Effector memory CD8-positive, alpha-beta T cell (primary cell): ENCODE results near the gene SSC5D.
A peak's percentile ranks its signal among the peaks of the same experiment; 100 is the strongest.

Experiments used
- ATAC-seq: fragments of 150-1000 bp; cut with Tn5 transposase; replicated peaks from 2 replicates; pipeline ENCODE4 v1.10.0; 2021; ENCODE audit warnings: mild to moderate bottlenecking, moderate library complexity
- DNase-seq, 3 experiments: peaks; one replicate each; pipeline ENCODE4 v3.0.0; 2021
- H3K27ac Mint-ChIP-seq, 2 donors: one replicate each; pipeline ENCODE4 v1.8.0; 2022; ENCODE audit warnings: mild to moderate bottlenecking in 2 of 2, mixed read lengths in 2 of 2, moderate library complexity in 2 of 2
- H3K27me3 Mint-ChIP-seq, 2 donors: one replicate each; pipeline ENCODE4 v1.8.0; 2022; ENCODE audit warnings: mixed read lengths in 2 of 2
- H3K36me3 Mint-ChIP-seq: one replicate; pipeline ENCODE4 v1.8.0; 2022; ENCODE audit warnings: mild to moderate bottlenecking, moderate library complexity, mixed read lengths; ENCODE audit not compliant: insufficient read depth
- H3K4me1 Mint-ChIP-seq, 2 donors: one replicate each; pipeline ENCODE4 v1.8.0; 2022; ENCODE audit warnings: low read depth in 2 of 2, mixed read lengths in 2 of 2
- H3K4me3 Mint-ChIP-seq, 2 donors: one replicate each; pipeline ENCODE4 v1.8.0; 2022; ENCODE audit warnings: mild to moderate bottlenecking in 2 of 2, mixed read lengths in 2 of 2, moderate library complexity in 2 of 2
- H3K9me3 Mint-ChIP-seq, 2 donors: one replicate each; pipeline ENCODE4 v1.8.0; 2022; ENCODE audit warnings: mixed read lengths in 2 of 2

The SSC5D gene

DNA sequence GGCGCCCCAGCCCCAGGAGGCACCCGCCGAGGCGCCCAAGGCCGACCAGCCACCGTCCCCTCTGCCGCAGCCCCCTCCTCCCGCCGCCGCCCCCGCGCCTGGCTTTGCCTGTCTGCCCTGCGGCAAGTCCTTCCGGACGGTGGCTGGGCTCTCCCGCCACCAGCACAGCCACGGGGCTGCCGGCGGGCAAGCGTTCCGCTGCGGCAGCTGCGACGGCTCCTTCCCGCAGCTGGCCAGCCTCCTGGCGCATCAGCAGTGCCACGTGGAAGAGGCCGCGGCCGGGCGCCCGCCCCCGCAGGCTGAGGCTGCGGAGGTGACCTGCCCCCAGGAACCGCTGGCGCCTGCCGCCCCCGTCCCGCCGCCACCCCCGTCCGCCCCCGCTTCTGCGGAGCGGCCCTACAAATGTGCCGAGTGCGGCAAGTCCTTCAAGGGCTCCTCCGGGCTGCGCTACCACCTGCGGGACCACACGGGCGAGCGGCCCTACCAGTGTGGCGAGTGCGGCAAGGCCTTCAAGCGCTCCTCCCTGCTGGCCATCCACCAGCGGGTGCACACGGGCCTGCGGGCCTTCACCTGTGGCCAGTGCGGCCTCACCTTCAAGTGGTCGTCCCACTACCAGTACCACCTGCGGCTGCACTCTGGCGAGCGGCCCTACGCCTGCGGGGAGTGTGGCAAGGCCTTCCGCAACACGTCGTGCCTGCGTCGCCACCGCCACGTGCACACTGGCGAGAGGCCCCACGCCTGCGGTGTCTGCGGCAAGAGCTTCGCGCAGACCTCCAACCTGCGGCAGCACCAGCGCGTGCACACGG, 5.9 kb upstream of the SSC5D start:
- no peaks in the 10 kb centered on the region for H3K9me3 Mint-ChIP-seq
- H3K27me3 Mint-ChIP-seq, result no peaks in the 10 kb centered on the region
- H3K36me3 Mint-ChIP-seq, result peaks cover 55% of the 10 kb centered on the region
- no peak for DNase-seq
- H3K4me1 Mint-ChIP-seq, result peaks cover 28 to 33% of the 10 kb centered on the region in 2 donors
- H3K4me3 Mint-ChIP-seq, result no peak overlapping the region
- no peak for ATAC-seq
- H3K27ac Mint-ChIP-seq, result no peak overlapping the region

DNA sequence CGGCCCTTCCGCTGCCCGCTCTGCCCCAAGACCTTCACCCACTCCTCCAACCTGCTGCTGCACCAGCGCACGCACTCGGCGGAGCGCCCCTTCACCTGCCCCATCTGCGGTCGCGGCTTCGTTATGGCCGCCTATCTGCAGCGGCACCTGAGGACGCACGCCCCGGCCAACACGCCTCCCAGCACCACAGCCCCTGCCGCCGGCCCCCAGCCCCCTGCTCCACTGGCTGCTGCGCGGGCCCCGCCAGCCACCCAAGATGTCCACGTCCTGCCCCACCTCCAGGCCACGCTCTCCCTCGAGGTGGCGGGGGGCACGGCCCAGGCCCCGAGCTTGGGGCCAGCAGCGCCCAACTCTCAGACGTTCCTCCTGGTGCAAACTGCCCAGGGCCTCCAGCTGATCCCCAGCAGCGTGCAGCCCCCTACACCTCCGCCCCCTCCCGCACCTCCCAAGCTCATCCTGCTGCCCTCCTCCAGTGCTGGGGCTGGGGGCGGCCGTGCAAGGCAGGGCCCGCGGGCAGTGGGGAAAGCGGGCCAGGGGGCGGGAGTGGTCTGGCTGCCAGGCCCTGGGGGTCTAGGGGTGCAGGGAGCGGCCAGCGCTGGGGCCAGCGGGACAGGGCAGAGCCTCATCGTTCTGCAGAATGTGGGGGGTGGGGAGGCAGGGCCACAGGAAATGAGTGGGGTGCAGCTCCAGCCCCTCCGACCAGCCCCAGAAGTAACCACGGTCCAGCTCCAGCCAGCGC, 5.1 kb upstream of the SSC5D start:
- Mint-ChIP-seq H3K27ac (no peak overlapping the region), H3K27me3 (no peaks in the 10 kb centered on the region), H3K4me1 (peaks cover 23 to 27% of the 10 kb centered on the region in 2 donors), H3K9me3 (no peaks in the 10 kb centered on the region), H3K4me3 (peak overlapping the region in 1 of 2 donors; percentile 17), H3K36me3 (peaks cover 56% of the 10 kb centered on the region)
- ATAC-seq (no peak), DNase-seq (no peak)

DNA sequence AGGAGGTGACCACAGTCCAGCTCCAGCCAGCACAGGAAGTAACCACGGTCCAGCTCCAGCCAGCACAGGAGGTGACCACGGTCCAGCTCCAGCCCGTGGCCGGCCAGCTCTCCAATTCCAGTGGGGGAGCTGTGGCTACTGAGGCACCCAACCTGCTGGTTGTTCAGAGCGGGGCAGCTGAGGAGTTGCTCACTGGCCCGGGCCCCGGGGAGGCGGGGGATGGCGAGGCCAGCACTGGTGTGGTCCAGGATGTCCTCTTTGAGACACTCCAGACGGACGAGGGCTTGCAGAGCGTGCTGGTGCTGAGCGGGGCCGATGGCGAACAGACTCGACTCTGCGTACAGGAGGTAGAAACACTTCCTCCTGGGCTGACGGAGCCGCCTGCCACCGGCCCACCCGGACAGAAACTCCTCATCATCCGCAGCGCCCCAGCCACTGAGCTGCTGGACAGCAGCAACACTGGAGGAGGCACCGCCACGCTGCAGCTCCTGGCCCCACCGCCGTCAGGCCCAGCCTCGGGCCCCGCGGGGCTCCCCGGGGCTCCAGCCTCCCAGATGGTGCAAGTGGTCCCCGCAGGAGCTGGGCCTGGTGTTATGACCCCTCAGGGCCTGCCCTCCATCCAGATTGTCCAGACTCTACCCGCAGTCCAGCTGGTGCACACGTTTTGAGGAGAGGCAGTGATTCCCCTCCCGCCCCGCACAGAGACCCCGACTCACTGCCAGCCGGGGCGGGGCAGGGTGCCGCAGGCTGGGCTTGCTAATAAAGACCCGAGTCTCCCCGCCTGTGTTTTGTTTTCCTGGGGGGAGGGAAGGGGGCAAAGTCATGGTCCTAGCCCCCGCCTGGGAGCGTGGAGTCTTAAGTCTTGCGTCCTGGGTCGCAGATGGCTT, 4.3 kb upstream of the SSC5D start:
- DNase-seq, result no peak
- peak overlapping the region in 1 of 2 donors; percentile 81 for H3K27ac Mint-ChIP-seq
- no peak for ATAC-seq
- H3K27me3 Mint-ChIP-seq, result no peaks in the 10 kb centered on the region
- peaks cover 50% of the 10 kb centered on the region for H3K36me3 Mint-ChIP-seq
- H3K9me3 Mint-ChIP-seq, result no peaks in the 10 kb centered on the region
- peak overlapping the region; percentile 57 to 76 for H3K4me3 Mint-ChIP-seq
- H3K4me1 Mint-ChIP-seq, result peaks cover 14 to 19% of the 10 kb centered on the region in 2 donors

DNA sequence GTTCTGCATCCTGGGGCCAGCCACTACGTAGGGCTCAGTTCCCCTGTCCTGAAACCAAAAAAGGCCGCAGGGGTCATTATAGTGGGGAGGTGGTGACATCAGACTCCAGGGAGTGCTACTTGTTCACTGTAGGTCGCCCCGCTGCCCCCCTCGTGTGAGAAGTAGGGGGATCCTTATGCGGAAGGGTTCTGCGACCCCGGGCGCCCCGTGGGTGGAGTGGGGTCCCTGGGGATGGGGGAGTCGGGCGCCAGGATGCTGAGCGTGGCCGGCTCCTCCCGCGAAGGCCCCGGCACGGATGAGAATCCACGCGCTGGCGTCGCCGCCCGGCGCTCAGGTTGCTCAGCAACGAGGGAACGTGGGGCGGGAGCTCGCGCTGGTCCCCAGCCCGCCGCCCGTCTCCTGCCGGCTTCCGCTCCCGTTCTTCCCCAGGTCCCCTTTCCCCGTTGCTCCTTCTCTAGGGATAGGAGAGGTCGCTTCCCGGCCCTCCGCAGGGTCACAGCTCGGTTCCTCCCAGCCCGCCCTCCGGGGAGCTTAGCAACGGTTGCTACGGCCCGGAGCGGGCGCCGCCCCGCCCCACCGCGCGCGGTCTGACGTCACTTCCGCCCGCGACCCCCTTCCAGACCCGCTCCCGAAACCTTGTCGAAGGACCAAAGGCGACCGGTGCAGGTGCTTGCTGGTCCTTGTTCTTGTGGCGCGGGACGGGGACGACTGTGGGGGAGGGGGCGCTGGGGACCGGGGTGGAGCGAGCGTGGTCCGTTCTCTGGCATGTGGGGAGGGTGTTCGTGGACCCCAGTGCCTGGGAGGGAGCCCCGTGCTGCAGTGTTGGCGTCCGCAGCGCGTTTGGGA, 3.4 kb upstream of the SSC5D start, which contains the start of gene NAT14:
Gene NAT14 (plus strand): TSS at position 596 of the 846 bp plus-strand sequence. CDS start 521 bp downstream, outside the sequence.
- peak within 1 kb of the TSS; percentile 81 for H3K27ac Mint-ChIP-seq
- peaks cover 7 to 12% of the 10 kb centered on the region in 2 donors for H3K4me1 Mint-ChIP-seq
- peak within 1 kb of the TSS; percentile 57 to 76 for H3K4me3 Mint-ChIP-seq
- H3K27me3 Mint-ChIP-seq, result no peaks in the 10 kb centered on the region
- DNase-seq (peak; percentile 60 to 67 (median 62)), ATAC-seq (peak; percentile 78)
- H3K36me3 Mint-ChIP-seq, result peaks cover 44% of the 10 kb centered on the region
- no peaks in the 10 kb centered on the region for H3K9me3 Mint-ChIP-seq

DNA sequence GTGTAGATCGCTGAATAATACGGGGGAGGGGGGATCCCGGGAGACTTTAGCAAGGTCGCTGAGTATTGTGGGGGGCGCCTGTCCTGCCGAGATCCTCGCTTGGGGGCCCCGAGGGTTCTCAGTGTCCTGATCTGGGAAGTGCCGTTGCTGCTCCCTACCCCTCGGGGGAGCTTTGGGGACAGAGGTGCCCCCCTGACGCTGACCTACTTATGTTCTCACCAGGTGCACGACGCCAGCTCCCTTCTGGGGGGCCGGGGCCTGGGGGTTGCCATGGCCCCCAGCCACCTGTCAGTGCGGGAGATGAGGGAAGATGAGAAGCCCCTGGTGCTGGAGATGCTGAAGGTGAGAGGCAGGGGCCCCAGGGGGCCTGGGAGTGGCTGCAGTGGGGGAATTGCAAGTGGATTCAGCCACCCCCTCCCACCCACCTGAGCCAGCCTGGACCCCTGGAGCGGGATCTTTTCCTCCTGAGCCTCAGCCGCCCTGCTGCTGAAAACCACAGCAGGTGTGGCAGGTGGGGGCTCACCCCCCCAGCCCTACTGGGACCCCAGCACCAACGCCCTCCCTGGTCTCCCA, 2.7 kb upstream of the SSC5D start:
- Mint-ChIP-seq H3K27ac (peak overlapping the region; percentile 81), H3K36me3 (peaks cover 39% of the 10 kb centered on the region), H3K9me3 (no peaks in the 10 kb centered on the region), H3K4me3 (peak overlapping the region; percentile 57 to 76), H3K4me1 (peaks cover 5 to 10% of the 10 kb centered on the region in 2 donors), H3K27me3 (no peaks in the 10 kb centered on the region)
- peak; percentile 49 for ATAC-seq
- no peak for DNase-seq

DNA sequence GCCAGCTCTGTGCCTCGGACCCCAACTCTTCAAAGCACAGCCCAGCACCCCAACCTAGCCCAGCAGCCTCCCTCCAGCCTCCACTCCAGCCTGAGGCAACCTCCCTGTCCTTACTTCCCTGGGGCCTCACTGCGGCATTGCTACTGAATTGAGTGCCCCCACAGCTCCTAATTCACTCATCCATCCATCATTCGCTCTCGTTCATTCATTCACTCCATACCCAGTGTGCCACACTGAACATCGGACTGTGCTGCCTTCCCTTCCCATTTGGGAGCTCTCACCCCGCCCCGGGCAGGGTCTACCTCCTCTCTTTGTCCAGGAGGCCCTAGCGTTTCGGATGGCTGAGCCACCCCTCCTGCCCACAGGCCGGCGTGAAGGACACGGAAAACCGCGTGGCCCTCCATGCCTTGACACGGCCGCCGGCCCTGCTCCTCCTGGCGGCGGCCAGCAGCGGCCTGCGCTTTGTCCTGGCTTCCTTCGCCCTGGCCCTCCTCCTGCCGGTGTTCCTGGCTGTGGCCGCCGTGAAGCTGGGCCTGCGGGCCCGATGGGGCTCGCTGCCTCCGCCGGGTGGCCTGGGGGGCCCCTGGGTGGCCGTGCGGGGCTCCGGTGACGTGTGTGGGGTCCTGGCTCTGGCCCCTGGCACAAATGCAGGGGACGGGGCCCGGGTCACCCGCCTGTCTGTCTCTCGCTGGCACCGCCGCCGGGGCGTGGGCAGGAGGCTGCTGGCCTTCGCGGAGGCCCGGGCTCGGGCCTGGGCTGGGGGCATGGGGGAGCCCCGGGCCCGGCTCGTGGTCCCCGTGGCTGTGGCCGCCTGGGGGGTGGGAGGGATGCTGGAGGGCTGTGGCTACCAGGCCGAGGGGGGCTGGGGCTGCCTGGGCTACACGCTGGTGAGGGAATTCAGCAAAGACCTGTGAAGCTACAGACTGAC, 1.9 kb upstream of the SSC5D start:
- peak overlapping the region; percentile 57 to 76 for H3K4me3 Mint-ChIP-seq
- peak overlapping the region; percentile 81 to 83 for H3K27ac Mint-ChIP-seq
- no peaks in the 10 kb centered on the region for H3K9me3 Mint-ChIP-seq
- DNase-seq (no peak), ATAC-seq (no peak)
- peaks cover 5 to 10% of the 10 kb centered on the region in 2 donors for H3K4me1 Mint-ChIP-seq
- H3K36me3 Mint-ChIP-seq, result peaks cover 39% of the 10 kb centered on the region
- H3K27me3 Mint-ChIP-seq, result no peaks in the 10 kb centered on the region

DNA sequence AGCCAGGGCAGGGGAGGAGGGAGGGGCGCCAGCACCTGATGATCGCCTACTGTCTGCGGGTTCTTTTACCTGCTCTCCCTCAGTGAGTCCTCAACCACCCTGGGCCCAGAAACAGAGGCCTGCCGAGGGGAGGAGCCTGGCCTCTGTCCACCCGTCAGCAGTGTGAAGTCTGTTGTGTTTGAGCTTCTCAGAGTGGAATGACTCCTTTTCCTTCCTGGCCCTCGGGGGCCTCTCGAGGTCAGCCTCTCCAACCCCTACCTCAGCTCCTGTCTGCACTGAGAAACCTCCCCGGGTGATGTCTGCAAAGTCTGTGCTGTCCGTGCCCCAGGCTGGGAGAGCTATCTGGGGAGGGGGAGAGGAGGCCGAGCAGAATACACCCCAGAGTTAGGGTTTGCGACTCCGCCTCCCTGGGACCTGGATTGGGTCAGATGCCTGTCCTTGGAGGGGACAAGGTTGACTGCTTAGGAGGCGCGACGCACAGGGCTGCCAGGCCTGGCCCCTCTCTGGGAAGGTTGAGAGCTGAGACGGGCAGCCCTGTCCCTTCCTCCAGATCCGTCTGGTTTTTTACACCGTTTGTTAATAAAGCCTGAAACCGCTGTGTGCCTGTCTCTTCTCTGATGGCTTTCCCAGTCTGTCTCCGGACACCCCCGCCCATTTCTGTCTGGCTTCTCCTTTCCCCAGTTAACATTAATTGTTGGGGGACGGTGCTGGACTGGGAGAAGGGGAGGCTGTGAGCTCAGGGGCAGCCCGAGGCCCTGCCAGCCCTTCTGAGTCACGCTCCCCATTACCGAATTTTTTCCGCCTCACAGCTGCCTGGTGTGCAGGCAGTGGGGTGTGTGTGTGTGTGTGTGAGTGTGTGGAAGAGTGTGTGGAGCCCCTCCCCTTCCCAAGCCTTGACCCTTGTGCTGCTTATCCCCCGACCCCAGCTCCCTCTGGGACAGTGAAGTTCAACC, 989 bp upstream of the SSC5D start:
- peaks cover 0 to 4% of the 10 kb centered on the region in 2 donors for H3K27me3 Mint-ChIP-seq
- H3K4me1 Mint-ChIP-seq, result peaks cover 5 to 10% of the 10 kb centered on the region in 2 donors
- peak; percentile 18 for ATAC-seq
- H3K4me3 Mint-ChIP-seq, result peak overlapping the region in 1 of 2 donors; percentile 35
- H3K36me3 Mint-ChIP-seq, result peaks cover 39% of the 10 kb centered on the region
- DNase-seq, result no peak
- no peaks in the 10 kb centered on the region for H3K9me3 Mint-ChIP-seq
- H3K27ac Mint-ChIP-seq, result peak overlapping the region; percentile 75 to 83

DNA sequence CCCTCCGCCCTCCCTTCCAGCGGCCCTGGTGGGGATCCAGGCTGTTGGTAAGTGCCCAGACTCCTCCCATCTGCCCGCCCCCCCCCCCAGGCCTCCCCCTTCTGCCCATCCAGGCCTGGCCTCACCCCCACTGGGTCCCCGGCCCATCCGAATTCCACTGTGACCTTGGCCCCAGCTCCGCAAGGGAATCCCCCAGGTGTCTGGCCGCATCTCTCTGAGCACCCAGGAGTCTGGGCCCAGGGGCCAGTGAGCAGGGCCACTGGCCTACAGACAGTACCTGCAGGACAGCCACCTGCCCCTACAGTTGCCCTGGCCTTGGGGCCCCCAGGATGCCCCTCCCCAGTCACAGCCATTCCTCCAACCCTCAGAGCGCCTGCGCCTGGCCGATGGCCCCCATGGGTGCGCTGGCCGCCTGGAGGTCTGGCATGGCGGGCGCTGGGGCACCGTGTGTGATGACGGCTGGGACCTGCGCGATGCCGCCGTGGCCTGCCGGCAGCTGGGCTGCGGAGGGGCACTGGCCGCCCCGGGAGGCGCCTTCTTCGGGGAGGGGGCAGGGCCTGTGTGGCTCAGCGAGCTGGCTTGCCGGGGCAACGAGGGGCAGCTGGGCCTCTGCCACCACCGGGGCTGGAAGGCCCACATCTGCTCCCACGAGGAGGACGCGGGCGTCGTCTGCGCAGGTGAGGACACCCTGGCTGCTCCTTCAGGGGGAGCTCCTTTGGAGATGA, 912 bp downstream of the SSC5D start:
- H3K36me3 Mint-ChIP-seq, result peaks cover 27% of the 10 kb centered on the region
- peaks cover 5 to 11% of the 10 kb centered on the region in 2 donors for H3K4me1 Mint-ChIP-seq
- no peaks in the 10 kb centered on the region for H3K9me3 Mint-ChIP-seq
- peaks cover 6 to 18% of the 10 kb centered on the region in 2 donors for H3K27me3 Mint-ChIP-seq
- no peak overlapping the region for H3K4me3 Mint-ChIP-seq
- no peak for ATAC-seq
- no peak for DNase-seq
- no peak overlapping the region for H3K27ac Mint-ChIP-seq

DNA sequence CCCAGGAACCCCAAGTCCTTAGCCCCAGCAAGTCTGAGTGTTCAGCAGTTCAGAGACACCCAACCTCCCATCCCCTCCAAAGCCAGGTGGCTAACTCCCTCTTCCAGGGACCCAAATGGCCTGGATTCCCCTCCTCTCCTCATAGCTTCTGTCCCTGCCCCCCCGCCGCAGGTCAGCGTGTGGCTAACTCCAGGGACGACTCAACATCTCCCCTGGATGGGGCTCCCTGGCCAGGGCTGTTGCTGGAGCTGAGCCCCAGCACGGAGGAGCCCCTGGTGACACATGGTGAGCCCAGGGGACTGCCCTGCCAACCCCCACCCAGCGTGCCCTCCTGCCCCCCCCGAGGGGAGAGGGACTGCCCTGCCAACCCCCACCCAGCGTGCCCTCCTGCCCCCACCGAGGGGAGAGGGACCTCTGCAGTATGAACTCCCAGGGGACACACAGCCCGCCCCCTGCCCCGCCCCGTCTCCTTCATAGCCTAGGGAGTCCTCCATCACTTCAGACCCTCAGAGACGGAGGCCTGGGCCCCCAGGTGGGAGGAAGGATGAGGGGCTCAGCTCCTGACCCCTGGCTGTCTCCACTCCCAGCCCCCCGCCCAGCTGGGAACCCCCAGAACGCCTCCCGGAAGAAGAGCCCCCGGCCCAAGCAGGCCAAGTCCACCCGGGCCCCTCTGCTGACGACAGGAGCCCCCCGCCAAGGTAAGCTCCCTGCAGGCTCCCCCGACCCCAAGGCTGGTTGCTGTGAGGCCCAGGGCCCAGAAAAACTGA, 1.7 kb downstream of the SSC5D start:
- no peak overlapping the region for H3K27ac Mint-ChIP-seq
- ATAC-seq, result no peak

More for the DNA sequence above, 1.7 kb downstream of the SSC5D start:
- Mint-ChIP-seq H3K4me1 (peaks cover 5 to 9% of the 10 kb centered on the region in 2 donors), H3K36me3 (peaks cover 20% of the 10 kb centered on the region), H3K27me3 (peaks cover 6 to 25% of the 10 kb centered on the region in 2 donors), H3K4me3 (no peak overlapping the region), H3K9me3 (no peaks in the 10 kb centered on the region)
- DNase-seq, result no peak
